Measurements from ENCODE around the gene GAK.

GAK gene

DNA sequence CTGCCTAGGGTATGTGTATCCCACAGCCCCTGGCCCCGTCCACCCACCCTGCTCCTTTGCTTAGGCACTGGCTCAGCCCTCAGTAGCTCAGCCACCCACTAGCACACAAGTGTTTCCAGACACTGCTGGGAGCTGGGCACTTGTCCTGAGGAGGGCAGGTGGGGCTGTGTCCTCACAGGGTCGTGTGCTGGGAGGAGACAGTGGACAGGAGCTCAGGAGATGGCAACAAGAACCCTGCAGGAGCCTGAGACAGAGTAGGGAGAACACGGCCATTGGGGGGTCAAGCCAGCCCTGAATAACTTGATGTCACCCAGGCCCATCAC, 100.7 kb downstream of the GAK start:
- no peak overlapping the region for H3K4me3 ChIP-seq (replicated peaks in 1 of 2; ENCODE audit: low read depth in 2 of 2, low read length in 2 of 2)
- DNase-seq (ENCODE audit: low read depth in 2 of 2) = no peak
- TF ChIP-seq, protein P1, sequence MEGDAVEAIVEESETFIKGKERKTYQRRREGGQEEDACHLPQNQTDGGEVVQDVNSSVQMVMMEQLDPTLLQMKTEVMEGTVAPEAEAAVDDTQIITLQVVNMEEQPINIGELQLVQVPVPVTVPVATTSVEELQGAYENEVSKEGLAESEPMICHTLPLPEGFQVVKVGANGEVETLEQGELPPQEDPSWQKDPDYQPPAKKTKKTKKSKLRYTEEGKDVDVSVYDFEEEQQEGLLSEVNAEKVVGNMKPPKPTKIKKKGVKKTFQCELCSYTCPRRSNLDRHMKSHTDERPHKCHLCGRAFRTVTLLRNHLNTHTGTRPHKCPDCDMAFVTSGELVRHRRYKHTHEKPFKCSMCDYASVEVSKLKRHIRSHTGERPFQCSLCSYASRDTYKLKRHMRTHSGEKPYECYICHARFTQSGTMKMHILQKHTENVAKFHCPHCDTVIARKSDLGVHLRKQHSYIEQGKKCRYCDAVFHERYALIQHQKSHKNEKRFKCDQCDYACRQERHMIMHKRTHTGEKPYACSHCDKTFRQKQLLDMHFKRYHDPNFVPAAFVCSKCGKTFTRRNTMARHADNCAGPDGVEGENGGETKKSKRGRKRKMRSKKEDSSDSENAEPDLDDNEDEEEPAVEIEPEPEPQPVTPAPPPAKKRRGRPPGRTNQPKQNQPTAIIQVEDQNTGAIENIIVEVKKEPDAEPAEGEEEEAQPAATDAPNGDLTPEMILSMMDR (IDR thresholded peaks at IDR 0.05; ENCODE audit: low read depth, low read length) = no peak

DNA sequence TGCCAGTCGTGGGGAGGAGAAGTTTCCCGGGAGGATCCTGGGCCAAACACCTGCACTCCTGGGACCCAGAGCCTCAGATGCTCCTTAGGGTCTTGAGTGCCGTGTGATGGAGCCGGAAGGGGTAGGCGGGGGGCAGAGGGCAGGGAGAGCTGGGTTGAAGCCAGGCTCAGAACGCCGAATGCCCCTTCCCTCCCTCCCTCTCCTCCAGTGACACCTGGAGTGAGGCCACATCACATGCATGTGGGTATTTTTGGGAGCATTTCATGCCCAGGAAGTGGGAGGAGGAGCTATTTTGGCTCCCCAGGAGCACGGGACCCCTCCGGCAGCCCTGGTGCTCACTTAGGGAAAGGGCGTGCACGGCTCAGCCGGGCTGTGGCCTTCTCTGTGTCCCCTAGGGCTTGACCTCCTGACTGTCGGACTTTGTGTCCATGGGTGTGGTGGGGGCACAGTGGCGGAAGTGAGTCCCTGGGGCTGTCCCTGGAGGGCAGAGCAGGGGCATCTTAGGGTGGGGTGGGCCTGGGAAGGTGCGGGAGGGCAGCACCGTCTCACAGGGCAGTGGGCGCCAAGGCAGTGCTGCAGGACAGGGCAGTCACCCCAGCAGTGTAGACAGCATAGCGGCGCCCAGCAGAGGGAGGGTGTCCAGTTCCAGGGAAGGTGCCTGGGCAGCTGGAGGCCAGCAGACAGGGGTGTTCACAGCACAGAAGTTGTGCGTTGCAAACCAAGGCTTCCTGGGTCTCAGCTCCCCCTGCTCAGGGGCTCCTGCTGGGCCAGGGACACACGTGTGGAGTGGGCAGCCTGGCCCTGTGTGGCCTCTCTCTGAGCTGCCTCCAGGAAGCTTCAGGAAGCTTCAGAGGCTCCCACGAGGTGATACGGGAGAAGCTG, 101.3 kb downstream of the GAK start:
- H3K4me3 ChIP-seq (replicated peaks in 1 of 2; ENCODE audit: low read depth in 2 of 2, low read length in 2 of 2) = no peak overlapping the region
- DNase-seq (ENCODE audit: low read depth in 2 of 2) = no peak
- TF ChIP-seq, protein P1 (IDR thresholded peaks at IDR 0.05; ENCODE audit: low read depth, low read length) = no peak

GRCh38 chr4:829761-830600, 102.1 kb downstream of the GAK start:
- DNase-seq (ENCODE audit: low read depth in 2 of 2) = no peak
- H3K4me3 ChIP-seq (replicated peaks in 1 of 2; ENCODE audit: low read depth in 2 of 2, low read length in 2 of 2) = no peak overlapping the region
- TF ChIP-seq, protein P1 (IDR thresholded peaks at IDR 0.05; ENCODE audit: low read depth, low read length) = no peak

DNA sequence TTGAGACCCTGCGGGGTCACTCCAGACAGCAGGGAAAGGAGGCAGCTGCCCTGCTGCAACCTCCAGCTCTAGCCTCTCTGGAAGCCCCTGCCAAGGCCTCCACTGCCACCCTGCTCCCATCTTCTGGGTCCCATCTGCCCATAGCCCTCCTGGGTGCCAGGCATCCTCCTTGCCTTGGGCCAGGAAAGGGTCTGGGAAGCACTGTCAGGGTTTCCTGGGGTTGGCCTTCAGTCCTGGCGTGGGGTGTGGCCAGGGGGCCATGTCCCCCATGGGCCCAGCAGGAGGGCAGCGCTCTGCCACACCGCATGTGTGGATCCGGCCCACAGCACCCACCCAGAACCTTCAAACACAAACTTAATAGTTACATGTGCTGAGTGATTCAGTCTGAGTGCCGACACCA, 102.8 kb downstream of the GAK start:
- no peak for DNase-seq (ENCODE audit: low read depth in 2 of 2)
- H3K4me3 ChIP-seq (replicated peaks in 1 of 2; ENCODE audit: low read depth in 2 of 2, low read length in 2 of 2) = no peak overlapping the region
- TF ChIP-seq, protein P1 (IDR thresholded peaks at IDR 0.05; ENCODE audit: low read depth, low read length) = no peak

DNA sequence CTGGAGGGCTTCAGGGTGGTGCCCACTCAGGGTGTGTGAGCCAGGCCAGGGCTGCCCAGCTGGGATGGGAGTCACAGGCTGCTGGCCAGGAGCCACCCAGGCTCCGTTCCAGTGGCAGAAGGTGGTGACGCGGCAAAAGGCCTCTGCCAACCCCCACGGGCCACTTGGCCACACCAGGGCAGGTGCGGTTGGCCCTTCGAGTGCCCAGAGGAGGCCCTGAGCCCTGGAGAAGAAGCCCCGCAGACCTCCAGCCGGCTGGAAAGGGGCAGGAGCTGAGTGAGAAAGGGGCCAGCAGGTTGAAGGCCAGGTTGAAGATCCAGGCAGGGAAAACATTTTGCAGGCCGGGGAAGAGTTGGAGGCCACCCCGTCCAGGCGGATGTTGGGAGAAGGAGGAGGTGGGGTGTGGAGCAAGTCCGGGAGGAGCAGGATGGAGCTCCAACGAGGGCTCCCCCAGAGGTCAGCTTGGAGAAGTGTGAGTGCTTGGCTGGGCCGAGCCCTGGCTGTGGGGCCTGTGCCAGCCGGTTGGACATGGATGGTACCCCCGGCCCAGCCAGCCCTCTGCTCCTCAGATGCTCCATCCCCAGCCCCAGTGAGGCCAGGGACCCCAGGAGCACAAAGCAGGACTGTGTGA, 103.4 kb downstream of the GAK start:
- DNase-seq (ENCODE audit: low read depth in 2 of 2) = peak; percentile 16 to 20
- TF ChIP-seq, protein P1 (IDR thresholded peaks at IDR 0.05; ENCODE audit: low read depth, low read length) = peak; percentile 21
- no peak overlapping the region for H3K4me3 ChIP-seq (replicated peaks in 1 of 2; ENCODE audit: low read depth in 2 of 2, low read length in 2 of 2)

DNA sequence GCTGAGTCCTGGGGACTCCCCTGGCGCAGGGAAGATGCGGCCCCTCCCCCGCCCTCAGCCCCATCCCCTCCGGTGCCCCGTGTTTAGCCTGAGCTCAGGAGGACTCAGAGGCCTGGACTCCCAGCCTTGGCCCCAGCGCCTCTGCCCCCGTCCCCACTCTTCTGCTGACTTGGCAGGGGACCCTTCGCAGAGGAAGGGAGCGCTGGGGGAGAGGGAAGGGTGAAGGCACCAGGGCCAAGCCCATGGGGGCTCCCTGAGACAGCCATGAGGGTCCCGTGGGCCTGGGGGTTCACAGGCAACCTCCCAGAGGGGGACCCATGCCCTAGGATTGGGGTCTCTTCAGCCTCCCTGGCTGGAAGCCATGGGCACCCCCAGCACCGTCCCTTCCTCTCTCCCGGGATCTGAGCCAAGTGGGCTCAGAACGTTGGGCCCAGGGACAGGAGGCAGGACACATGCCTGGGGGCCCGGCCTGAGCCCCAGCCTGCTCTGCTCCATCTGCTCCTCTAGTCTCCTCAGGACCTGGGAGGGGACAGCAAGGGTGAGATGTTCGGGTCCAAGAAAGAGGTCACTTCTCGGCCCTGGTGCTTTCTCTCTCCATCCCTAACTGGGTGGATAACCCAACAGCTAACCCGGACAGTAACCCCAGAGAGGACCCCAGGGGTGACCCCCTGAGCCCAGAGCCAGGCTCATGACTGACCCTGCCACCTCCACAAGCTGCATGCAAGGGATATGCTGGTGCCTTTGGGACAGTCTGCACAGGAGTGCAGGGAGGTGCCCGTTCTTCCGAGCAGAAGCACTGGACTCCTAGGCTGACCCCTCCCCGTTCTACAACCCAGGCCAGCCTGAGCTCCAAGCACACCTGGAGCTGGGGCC, 104.7 kb downstream of the GAK start:
- H3K4me3 ChIP-seq (replicated peaks in 1 of 2; ENCODE audit: low read depth in 2 of 2, low read length in 2 of 2) = no peak overlapping the region
- TF ChIP-seq, protein P1 (IDR thresholded peaks at IDR 0.05; ENCODE audit: low read depth, low read length) = no peak
- no peak for DNase-seq (ENCODE audit: low read depth in 2 of 2)
